SH-SY5Y (cell line): ENCODE measurements around the gene GUK1.

Experiments used
- GATA2 ChIP-seq: IDR thresholded peaks from 2 replicates; pipeline ENCODE4 v1.6.1; 2011; ENCODE audit warnings: mild to moderate bottlenecking, low read depth, low read length
- GATA3 ChIP-seq: IDR thresholded peaks from 2 replicates; pipeline ENCODE4 v1.6.1; 2011; ENCODE audit warnings: low read depth, mild to moderate bottlenecking, low read length, moderate library complexity

GUK1 gene

DNA sequence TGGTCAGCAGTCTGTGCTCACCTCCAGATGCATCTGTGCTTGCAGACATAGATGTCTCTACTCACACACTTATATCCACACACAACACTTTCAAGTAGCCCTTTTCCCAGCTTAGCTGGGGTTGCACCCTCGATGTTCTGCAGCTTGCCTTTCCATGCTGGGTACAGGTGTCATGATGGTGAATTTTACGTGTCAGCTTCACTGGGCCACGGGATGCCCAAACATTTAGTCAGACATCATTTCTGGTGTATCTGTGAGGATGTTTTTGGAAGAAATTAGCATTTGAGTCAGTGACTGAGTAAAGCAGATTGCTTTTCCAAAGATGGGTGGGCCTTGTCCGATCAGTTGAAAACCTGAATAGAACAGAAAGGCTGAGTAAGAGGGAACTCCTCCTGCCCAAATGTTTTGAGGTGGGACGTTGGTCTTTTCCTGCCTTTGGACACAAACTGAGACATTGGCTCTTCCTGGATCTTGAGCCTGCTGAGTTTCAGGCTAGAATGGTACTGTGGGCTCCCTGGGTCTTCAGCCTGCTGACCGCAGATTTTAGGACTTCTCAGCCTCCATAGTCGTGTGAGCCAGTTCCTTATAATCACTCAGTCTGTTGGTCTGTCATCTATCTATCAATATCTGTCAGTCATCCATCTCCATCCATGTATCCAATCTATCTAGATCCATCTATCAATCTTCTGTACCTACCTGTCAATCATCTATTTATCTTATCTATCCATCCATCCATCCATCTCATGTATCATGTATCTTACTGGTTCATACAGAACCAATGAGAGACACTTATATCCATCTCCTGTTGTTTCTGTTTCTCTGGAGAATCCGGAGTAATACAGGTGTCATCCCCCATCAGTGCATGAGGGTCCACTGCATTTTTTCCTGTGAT is 55.1 kb downstream of the GUK1 start:
- no peak for TF ChIP-seq GATA2
- no peak for TF ChIP-seq GATA3

DNA sequence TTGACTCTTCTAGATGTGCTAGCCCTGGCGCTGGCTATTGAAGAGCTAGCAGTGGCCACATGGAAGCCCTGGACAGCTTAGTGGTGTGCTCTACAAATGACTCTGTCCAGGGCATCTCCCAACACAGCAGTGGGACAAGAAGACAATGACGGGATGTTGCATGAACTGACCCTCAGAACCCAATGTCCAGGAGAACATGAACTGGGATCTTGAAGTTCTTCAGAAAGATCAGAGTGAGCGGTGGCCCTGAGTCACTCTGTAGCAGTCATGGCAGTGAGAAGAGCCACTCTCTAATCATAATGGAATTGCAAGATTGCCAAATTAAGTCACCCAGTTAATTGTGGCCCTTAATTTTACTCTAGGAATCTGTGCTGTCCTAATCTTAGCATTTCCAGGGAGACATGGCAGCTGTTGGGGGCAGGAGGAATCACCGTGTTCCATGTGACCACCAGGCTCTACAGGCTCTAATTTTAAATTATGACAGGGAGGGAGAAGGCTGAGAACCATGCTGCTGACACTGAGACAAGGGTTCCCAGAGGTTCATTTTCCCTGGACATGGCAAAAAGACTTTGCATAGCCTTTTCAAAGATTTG is 57.6 kb downstream of the GUK1 start:
- TF ChIP-seq GATA2 = no peak
- TF ChIP-seq GATA3 = no peak
